GM21717 (cell line): ENCODE measurements around the gene MDGA2.
"Not testable (repeated sequence)": the region's sequence is repeated elsewhere in the genome, so short reads cannot be mapped to it uniquely, and the experiment has no call there.

Experiments used
- ATAC-seq: cut with Tn5 transposase; IDR thresholded peaks from one replicate; pipeline ENCODE4 v1.9.1; 2021; ENCODE audit warnings: mild to moderate bottlenecking, moderate library complexity; ENCODE audit not compliant: unreplicated experiment

Gene MDGA2

GRCh38 chr14:47626151-47627035 is 49.0 kb downstream of the MDGA2 start:
- ATAC-seq, result no peak

GRCh38 chr14:47624126-47624525 is 51.3 kb downstream of the MDGA2 start:
- not testable (repeated sequence) for ATAC-seq

- no peak for ATAC-seq
These were observed 56.0 kb downstream of the MDGA2 start for GRCh38 chr14:47619392-47619791.

- no peak for ATAC-seq
These were observed 68.8 kb downstream of the MDGA2 start for GRCh38 chr14:47606566-47606965.

- peak; percentile 39 for ATAC-seq
These were observed 78.5 kb downstream of the MDGA2 start for GRCh38 chr14:47596860-47597259.

- peak; percentile 91 for ATAC-seq
These were observed 79.2 kb downstream of the MDGA2 start for GRCh38 chr14:47596232-47596631.

GRCh38 chr14:47595552-47595951 is 79.9 kb downstream of the MDGA2 start:
- no peak for ATAC-seq

- no peak for ATAC-seq
These were observed 84.5 kb downstream of the MDGA2 start for GRCh38 chr14:47590767-47591495.

- ATAC-seq, result no peak
These were observed 90.0 kb downstream of the MDGA2 start for GRCh38 chr14:47585447-47585846.

- no peak for ATAC-seq
These were observed 108.1 kb downstream of the MDGA2 start for GRCh38 chr14:47567273-47567672.

GRCh38 chr14:47557894-47558293 is 117.5 kb downstream of the MDGA2 start:
- ATAC-seq, result no peak

GRCh38 chr14:47555333-47555732 is 120.1 kb downstream of the MDGA2 start:
- ATAC-seq, result no peak

- no peak for ATAC-seq
These were observed 125.5 kb downstream of the MDGA2 start for GRCh38 chr14:47549886-47550285.

GRCh38 chr14:47543459-47543858 is 131.9 kb downstream of the MDGA2 start:
- no peak for ATAC-seq

- no peak for ATAC-seq
These were observed 133.7 kb downstream of the MDGA2 start for GRCh38 chr14:47541662-47542061.

GRCh38 chr14:47539031-47539461 is 136.4 kb downstream of the MDGA2 start:
- peak; percentile 70 for ATAC-seq

GRCh38 chr14:47536341-47536740 is 139.1 kb downstream of the MDGA2 start:
- no peak for ATAC-seq

- no peak for ATAC-seq
These were observed 148.7 kb downstream of the MDGA2 start for GRCh38 chr14:47526591-47527244.

- no peak for ATAC-seq
These were observed 150.9 kb downstream of the MDGA2 start for GRCh38 chr14:47524524-47524923.

- ATAC-seq, result no peak
These were observed 155.0 kb downstream of the MDGA2 start for GRCh38 chr14:47520382-47520781.

- no peak for ATAC-seq
These were observed 163.6 kb downstream of the MDGA2 start for GRCh38 chr14:47511829-47512228.
